BE2C (cell line): ENCODE measurements around the gene PPFIBP1.

Experiments
- DNase-seq: peaks from one replicate; pipeline ENCODE4 v3.0.0-alpha.2; 2020
- H3K27me3 ChIP-seq: fragments of 250-450 bp; sonication (Bioruptor Pico); 2 replicates; pipeline ENCODE4 v1.5.1; 2020; ENCODE audit warnings: mild to moderate bottlenecking
- H3K36me3 ChIP-seq: fragments of 250-450 bp; sonication (Bioruptor Pico); 2 replicates; pipeline ENCODE4 v1.5.1; 2020; ENCODE audit warnings: mild to moderate bottlenecking
- H3K4me1 ChIP-seq: fragments of 250-450 bp; sonication (Bioruptor Pico); 2 replicates; pipeline ENCODE4 v1.5.1; 2020
- H3K4me3 ChIP-seq: 2 replicates; pipeline ENCODE4 v1.5.1; 2011; ENCODE audit warnings: low read depth, low read length
- H3K9me3 ChIP-seq: fragments of 250-450 bp; sonication (Bioruptor Pico); 2 replicates; pipeline ENCODE4 v1.5.1; 2020
- CTCF ChIP-seq: IDR thresholded peaks from 2 replicates; pipeline ENCODE4 v1.5.1; 2012; ENCODE audit warnings: mild to moderate bottlenecking, low read depth, low read length

PPFIBP1 gene

GRCh38 chr12:27488479-27488878 lies 35.5 kb upstream of the PPFIBP1 start:
- TF ChIP-seq CTCF = no peak
- Histone ChIP-seq H3K27me3 (no peaks in the 10 kb centered on the region), H3K4me3 (no peak overlapping the region), H3K36me3 (no peaks in the 10 kb centered on the region), H3K9me3 (no peaks in the 10 kb centered on the region), H3K4me1 (no peaks in the 10 kb centered on the region)
- no peak for DNase-seq

DNA sequence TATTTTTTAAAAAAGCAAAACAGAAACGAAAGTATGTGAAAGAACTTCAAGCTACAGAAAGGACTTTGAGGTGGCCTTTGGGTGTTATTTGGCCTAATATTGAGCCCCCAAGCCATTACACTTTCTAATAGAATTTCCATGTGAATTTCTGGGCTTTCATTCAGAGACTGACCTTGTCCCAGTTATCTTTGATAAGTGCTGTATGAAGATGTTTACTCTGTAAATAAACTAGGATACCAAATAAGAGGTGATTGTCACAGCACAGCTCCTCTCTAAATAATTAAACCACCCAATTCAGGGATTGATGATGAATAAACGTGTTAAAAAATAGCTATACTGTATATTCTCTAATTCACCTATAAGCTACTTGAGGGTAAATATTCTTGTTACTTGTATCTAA lies 32.8 kb upstream of the PPFIBP1 start:
- Histone ChIP-seq H3K4me1 (no peaks in the 10 kb centered on the region), H3K36me3 (no peaks in the 10 kb centered on the region), H3K27me3 (no peaks in the 10 kb centered on the region), H3K9me3 (no peaks in the 10 kb centered on the region), H3K4me3 (no peak overlapping the region)
- TF ChIP-seq CTCF = no peak
- DNase-seq = no peak

- no peak for TF ChIP-seq CTCF
- DNase-seq = no peak
- no peaks in the 10 kb centered on the region for H3K9me3 ChIP-seq
- no peak overlapping the region for H3K4me3 ChIP-seq
- H3K4me1 ChIP-seq = no peaks in the 10 kb centered on the region
- no peaks in the 10 kb centered on the region for H3K27me3 ChIP-seq
- no peaks in the 10 kb centered on the region for H3K36me3 ChIP-seq
Measured at GRCh38 chr12:27493260-27493940, 30.6 kb upstream of the PPFIBP1 start.

GRCh38 chr12:27497446-27497845 lies 26.6 kb upstream of the PPFIBP1 start:
- Histone ChIP-seq H3K27me3 (no peaks in the 10 kb centered on the region), H3K4me1 (no peaks in the 10 kb centered on the region), H3K9me3 (no peaks in the 10 kb centered on the region), H3K4me3 (no peak overlapping the region), H3K36me3 (no peaks in the 10 kb centered on the region)
- DNase-seq = no peak
- no peak for TF ChIP-seq CTCF

- no peak for TF ChIP-seq CTCF
- no peaks in the 10 kb centered on the region for H3K9me3 ChIP-seq
- H3K4me3 ChIP-seq = no peak overlapping the region
- DNase-seq = no peak
- H3K27me3 ChIP-seq = no peaks in the 10 kb centered on the region
- H3K36me3 ChIP-seq = no peaks in the 10 kb centered on the region
- no peaks in the 10 kb centered on the region for H3K4me1 ChIP-seq
Measured at GRCh38 chr12:27498149-27498548, 25.9 kb upstream of the PPFIBP1 start.

DNA sequence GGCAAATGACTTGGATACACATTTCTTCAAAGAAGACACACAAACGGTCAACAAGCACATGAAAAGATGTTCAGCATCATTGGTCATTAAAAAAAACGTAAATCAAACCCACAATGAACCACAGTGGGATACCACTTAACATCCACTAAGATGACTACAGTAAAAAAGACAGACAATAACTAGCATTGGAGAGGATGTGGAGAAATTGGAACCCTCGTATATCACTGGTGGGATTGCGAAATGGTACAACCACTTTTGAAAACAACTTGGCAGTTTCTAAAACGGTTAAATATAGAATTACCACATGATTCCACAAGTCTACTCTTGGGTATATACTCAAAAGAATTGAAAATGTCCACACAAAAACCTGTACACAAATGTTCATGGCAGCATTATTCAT lies 25.2 kb upstream of the PPFIBP1 start:
- Histone ChIP-seq H3K4me1 (no peaks in the 10 kb centered on the region), H3K36me3 (no peaks in the 10 kb centered on the region), H3K4me3 (no peak overlapping the region), H3K9me3 (no peaks in the 10 kb centered on the region), H3K27me3 (no peaks in the 10 kb centered on the region)
- no peak for DNase-seq
- TF ChIP-seq CTCF = no peak
